GM19452 (cell line): ENCODE measurements around the gene CASZ1.

Experiments
- ATAC-seq: cut with Tn5 transposase; IDR thresholded peaks from one replicate; pipeline ENCODE4 v1.9.1; 2021; ENCODE audit not compliant: unreplicated experiment

CASZ1 gene

GRCh38 chr1:10691740-10692125 is 104.7 kb downstream of the CASZ1 start:
- ATAC-seq: no peak

- ATAC-seq: no peak
Measured at GRCh38 chr1:10691075-10691739, 105.2 kb downstream of the CASZ1 start.

- no peak for ATAC-seq
Measured at GRCh38 chr1:10690484-10690883, 106.0 kb downstream of the CASZ1 start.

GRCh38 chr1:10688409-10688786 is 108.0 kb downstream of the CASZ1 start:
- ATAC-seq: no peak

GRCh38 chr1:10687782-10688408 is 108.6 kb downstream of the CASZ1 start:
- ATAC-seq: no peak

- ATAC-seq: no peak
Measured at GRCh38 chr1:10687251-10687651, 109.2 kb downstream of the CASZ1 start.

- no peak for ATAC-seq
Measured at GRCh38 chr1:10686404-10687040, 109.9 kb downstream of the CASZ1 start.

- ATAC-seq: no peak
Measured at GRCh38 chr1:10685808-10686403, 110.5 kb downstream of the CASZ1 start.

GRCh38 chr1:10685196-10685807 is 111.1 kb downstream of the CASZ1 start:
- no peak for ATAC-seq

- ATAC-seq: no peak
Measured at GRCh38 chr1:10684221-10684620, 112.2 kb downstream of the CASZ1 start.

GRCh38 chr1:10682449-10683309 is 113.8 kb downstream of the CASZ1 start:
- no peak for ATAC-seq

- no peak for ATAC-seq
Measured at GRCh38 chr1:10682108-10682445, 114.4 kb downstream of the CASZ1 start.

- no peak for ATAC-seq
Measured at GRCh38 chr1:10681296-10682107, 114.9 kb downstream of the CASZ1 start.

GRCh38 chr1:10680487-10680886 is 116.0 kb downstream of the CASZ1 start:
- ATAC-seq: no peak

- no peak for ATAC-seq
Measured at GRCh38 chr1:10679496-10680220, 116.8 kb downstream of the CASZ1 start.

GRCh38 chr1:10678852-10679251 is 117.6 kb downstream of the CASZ1 start:
- no peak for ATAC-seq

- ATAC-seq: no peak
Measured at GRCh38 chr1:10678402-10678801, 118.0 kb downstream of the CASZ1 start.

GRCh38 chr1:10677491-10678391 is 118.7 kb downstream of the CASZ1 start:
- ATAC-seq: no peak
